Skeletal muscle cell (primary cell): Measurements from ENCODE around the gene ZNF765.
"Not testable (repeated sequence)": the region's sequence is repeated elsewhere in the genome, so short reads cannot be mapped to it uniquely, and the experiment has no call there.

ENCODE experiments used
- DNase-seq: peaks from one replicate; pipeline ENCODE4 v3.0.0-alpha.2; 2010; ENCODE audit warnings: low read depth
- H3K4me3 ChIP-seq: 2 replicates; pipeline ENCODE4 v1.5.1; 2011; ENCODE audit warnings: low read depth, mild to moderate bottlenecking, control low read depth, low read length, moderate library complexity

Gene ZNF765

DNA sequence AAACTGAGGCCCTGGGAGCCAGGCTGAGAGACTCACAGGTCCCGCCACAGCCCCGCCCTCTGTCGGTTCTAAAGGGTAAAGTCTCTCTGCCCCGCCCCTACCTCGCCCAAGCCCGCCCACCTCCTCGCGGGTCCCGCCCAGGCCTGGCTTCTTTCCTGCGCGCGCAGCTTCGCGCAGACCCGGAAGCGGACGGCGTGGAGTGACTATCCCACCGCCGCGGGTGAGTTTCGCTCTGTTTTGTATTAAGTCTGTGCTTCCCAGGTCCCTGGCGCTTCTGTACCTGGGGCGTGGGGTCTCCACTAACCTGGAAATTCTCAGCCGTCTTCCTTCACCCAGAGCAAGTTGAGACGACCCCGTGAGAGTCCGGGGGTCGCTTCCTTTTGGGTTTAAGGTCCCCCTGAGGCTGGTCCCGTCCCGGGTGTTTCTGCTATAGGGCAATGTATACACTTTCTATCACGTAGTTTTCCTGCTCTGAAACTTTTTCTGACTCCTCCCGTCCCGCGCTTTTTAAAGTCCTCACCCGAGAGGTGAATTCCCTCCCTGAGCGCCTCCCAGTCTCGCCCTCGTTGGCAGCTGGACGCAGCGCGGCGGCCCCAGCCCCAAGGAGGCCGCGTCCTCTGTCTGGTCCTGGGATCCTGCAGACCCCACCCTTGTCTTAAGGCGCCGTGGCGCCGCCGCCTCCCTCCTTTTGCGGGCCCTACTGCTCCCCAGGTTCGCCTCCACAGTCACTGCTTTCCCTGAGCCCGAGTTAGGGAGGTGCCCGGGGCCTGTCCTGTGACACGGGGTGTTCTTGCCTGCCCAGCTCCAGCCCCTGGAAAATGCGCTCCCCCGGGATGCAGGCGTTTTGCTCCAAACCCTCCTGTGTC is at the start of gene ZNF765:
TSS of gene ZNF765 (plus strand) at position 176 of the 866 bp plus-strand sequence. CDS start 2,867 bp downstream, outside the sequence.
- H3K4me3 ChIP-seq, result peak within 1 kb of the TSS; percentile 81
- DNase-seq, result peak; percentile 56

DNA sequence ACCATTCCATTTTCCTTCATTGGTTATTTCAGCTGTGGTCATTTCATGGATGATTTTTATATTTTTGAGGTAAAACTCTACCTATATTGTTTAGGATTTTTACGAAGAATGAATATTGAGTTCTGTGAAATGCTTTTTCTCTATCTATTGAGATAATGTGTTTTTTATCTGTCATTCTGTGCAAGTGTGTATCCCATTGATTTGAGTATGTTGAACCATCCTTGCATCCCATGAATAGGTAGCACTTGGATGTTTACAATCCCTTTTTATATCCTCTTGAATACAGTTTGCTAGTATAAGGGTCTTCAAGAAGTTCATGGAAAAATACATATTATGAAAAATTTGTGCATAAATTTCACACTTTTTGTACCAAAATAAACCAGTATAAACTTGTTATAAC is 39.2 kb upstream of the ZNF765 start:
- H3K4me3 ChIP-seq, result no peak overlapping the region
- DNase-seq, result no peak

DNA sequence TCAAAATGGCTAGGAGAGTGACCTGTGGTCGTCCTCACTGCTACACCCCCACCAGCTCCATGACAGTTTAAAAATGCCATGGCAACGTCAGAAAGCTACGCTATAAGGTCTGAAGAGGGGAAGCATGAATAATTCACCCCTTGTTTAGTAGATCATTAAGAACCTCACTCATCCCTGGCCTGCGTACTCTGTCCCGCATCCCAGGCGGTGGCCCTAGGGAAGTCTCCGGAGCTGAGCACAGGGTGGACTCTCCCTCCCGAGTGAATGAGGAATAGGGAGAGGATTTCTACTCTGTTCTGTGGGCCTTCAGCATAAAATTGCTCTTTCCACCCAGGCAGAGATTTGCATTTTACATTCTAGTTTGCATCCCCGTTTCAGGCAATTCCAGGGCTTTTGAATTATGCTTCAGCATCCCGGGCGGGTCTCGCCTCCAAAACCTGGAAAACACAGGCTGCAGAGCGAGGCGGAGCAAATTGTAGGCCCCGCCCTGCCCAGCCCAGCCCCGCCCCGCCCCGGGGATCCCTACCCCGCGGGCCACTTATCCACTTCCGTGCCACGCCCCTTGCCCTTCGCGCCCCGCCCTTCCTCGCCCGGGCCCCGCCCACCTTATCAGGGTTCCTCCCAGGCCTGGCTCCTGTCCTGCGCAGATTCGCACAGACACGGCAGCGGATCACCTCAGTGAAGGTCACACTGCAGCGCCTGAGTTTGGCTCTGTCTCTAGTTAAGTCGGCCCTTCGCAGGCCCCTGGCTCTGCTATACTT is 36.9 kb upstream of the ZNF765 start:
- no peak for DNase-seq
- H3K4me3 ChIP-seq, result no peak overlapping the region

DNA sequence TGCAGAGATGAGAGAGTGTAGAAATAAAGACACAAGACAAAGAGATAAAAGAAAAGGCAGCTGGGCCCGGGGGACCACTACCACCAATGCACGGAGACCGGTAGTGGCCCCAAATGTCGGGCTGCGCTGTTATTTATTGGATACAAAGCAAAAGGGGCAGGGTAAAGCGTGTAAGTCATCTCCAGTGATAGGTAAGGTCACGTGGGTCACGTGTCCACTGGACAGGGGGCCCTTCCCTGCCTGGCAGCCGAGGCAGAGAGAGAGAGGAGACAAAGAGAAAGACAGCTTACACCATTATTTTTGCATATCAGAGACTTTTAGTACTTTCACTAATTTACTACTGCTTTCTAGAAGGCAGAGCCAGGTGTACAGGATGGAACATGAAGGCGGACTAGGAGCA is 34.9 kb upstream of the ZNF765 start:
- not testable (repeated sequence) for DNase-seq, H3K4me3 ChIP-seq

DNA sequence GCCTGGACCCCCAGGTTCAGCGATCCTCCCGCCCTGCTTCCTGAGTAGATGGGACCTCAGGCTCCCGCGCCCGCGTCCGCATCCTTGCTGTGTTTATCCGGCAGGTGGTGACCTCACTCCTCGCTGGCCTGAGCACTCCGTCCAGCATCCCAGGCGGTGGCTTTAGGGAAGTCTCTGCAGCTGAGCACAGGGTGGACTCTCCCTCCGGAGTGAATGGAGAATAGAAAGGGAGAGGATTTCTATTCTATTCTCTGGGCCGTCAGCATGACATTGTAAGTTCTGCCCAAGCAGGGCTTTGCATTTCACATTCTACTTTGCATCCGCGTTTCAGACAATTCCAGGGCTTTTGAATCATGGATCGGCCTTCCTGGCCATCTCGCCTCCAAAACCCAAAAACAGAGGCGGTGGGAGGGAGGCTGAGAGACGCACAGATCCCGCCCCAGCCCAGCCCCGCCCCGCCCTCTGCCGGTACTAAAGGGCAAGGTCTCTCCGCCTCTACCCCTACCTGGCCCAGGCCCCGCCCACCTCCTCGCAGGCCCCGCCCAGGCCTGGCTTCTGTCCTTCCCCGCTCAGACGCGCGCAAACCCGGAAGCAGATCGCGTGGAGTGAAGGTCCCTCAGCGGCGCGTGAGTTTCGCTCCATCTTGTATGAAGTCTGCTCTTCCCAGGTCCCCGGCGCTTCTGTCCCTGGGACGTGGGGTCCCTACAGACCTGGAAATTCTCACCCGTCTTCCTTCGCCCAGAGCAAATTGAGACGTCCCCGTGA is 29.6 kb upstream of the ZNF765 start, which contains the start of gene ZNF525:
TSS of gene ZNF525 (plus strand) at position 572 of the 765 bp plus-strand sequence. CDS start 6,577 bp downstream, outside the sequence.
- H3K4me3 ChIP-seq, result peak within 1 kb of the TSS; percentile 79
- peak; percentile 28 for DNase-seq

DNA sequence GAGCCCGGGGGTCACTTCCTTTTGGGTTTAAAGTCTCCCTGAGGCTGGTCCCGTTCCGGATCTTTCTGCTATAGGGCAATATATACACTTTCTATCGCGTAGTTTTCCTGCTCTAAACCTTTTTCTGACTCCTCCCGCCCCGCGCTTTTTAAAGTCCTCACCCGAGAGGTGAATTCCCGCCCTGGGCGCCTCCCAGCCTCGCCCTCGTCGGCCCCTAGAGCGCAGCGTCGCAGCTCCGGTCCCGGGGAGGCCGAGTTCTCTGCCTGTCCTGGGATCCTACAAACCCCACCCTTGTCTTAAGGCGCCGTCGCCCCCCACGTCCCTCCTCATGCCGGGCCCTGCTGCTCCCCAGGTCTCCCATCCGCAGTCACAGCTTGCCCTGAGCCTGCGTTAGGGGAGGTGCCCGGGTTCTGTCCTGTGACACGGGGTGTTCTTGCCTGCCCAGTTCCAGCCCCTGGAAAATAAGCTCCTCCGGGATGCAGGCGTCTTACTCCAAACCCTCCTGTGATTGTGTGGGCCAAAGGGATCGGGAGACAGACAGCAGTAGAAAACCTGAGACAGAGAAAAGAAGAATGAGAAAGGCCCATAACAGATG is 29.0 kb upstream of the ZNF765 start:
- no peak for DNase-seq
- peak overlapping the region; percentile 79 for H3K4me3 ChIP-seq

DNA sequence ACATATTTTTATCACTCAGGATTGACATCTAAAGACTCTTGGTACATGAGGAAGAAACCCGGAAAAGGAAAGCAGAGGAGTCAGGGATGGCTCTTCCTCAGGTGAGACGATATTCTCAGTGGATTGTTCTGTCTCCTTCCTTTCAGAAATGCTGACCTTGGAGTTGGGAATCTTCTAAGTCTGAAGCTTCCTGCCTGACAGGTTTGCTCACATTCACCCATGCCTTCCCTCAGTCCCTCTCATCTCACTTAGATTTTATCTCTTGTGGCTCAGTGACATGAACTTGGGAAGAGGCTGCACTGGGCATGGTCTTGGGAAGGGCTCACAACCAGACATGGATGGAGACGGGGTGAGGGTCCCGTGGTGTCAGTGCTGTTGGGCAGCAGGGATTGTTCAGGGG is 22.8 kb upstream of the ZNF765 start:
- H3K4me3 ChIP-seq, result no peak overlapping the region
- no peak for DNase-seq

DNA sequence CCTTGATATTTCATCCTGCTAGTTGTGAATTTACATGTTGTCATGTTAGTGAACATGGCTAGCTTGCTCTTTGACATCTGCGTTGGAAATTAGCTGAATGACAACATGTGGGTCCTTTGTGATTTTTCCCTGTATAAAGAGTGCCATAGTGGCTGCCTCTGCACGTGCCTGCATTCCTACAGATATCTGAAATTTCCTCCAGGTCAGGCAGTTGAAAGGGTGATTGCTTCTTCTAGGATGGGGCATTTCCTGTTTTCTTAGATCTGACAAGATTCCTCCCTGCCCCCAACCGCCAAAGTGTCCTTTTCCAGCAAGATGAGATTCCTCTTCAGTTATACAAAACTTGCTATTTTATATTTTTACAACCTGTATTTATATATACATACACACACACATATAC is 20.7 kb upstream of the ZNF765 start:
- no peak for DNase-seq
- no peak overlapping the region for H3K4me3 ChIP-seq

DNA sequence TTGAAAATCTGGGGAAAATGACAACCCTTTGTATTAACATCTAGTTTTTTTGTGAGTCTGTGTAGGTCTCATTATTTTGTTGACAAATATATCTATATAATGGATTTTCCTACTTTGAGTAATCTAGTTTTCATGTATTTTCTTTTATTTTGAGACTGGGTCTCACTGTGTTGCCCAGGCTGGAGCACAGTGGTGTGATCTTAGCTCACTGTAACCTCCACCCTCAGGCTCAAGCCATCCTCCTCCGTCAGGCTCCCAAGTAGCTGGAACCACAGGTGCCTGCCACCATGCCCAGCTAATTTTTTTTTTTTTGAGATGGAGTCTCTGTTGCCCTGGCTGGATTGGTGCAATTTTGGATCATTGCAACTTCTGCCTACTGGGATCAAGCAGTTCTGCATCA is 20.2 kb upstream of the ZNF765 start:
- DNase-seq, result no peak
- no peak overlapping the region for H3K4me3 ChIP-seq

DNA sequence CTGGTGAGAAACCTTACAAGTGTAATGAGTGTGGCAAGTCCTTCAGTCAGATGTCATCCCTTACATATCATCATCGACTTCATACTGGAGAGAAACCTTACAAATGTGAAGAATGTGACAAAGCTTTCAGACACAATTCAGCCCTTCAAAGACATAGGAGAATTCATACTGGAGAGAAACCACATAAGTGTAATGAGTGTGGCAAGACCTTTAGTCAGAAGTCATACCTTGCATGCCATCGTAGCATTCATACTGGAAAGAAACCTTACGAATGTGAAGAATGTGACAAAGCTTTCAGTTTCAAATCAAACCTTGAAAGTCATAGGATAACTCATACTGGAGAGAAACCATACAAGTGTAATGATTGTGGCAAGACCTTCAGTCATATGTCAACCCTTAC is 13.6 kb upstream of the ZNF765 start:
- DNase-seq, result no peak
- H3K4me3 ChIP-seq, result no peak overlapping the region

DNA sequence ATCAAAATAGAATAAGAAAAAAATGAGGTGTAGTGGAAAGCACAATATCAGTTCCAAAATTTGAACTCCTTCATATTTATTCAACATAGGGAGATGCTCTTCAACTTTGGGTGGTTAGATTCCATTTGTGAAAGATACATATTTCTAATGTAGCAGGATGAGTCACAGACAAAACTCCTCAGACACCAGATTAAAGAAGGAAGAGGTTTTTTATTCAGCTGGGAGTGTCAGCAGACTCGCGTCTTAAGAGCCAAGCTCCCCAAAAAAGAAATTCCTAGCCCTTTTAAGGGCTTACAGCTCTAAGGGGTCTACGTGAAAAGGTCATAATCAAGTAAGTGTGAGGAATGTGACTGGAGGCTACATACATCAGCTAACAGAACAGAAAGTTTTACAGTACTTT is 6.8 kb upstream of the ZNF765 start:
- no peak overlapping the region for H3K4me3 ChIP-seq
- DNase-seq, result no peak

DNA sequence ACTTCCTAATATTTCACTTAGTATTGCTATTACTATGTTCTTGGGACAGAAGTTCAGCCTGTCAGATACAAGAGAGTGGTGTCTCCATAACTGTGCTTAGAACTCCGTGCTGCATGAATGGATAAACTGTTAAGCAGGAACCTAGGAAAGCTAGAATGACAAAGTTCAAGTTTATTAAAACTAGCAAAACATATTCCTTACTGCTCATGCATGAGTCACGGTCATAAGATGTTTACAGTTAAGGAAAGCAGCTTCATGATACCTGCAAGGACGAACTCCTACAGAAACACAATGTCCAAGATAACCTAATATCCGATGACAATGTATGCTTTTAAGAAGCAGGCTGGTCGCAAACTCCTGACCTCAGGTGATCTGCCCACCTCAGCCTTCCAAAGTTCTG is 6.0 kb upstream of the ZNF765 start:
- no peak for DNase-seq
- no peak overlapping the region for H3K4me3 ChIP-seq

DNA sequence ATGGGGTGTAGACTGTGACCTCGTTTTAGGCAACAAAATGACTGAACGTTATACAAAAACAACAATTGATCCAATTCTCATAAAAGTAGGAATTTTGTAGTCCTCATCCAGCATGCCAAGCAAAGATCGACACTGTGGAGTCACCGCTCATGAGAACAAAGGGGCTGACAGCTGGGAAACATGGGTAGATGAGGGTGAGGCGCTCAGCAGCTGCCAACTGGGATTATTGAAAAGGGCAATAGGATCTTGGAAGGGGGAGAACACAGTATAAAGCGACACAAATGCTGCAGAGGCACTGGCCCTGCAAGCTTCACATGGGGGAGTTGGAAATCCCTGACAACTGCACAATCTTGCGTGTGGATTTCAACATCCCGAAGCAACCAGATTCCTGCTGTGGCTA is 5.4 kb upstream of the ZNF765 start:
- DNase-seq, result no peak
- H3K4me3 ChIP-seq, result no peak overlapping the region

DNA sequence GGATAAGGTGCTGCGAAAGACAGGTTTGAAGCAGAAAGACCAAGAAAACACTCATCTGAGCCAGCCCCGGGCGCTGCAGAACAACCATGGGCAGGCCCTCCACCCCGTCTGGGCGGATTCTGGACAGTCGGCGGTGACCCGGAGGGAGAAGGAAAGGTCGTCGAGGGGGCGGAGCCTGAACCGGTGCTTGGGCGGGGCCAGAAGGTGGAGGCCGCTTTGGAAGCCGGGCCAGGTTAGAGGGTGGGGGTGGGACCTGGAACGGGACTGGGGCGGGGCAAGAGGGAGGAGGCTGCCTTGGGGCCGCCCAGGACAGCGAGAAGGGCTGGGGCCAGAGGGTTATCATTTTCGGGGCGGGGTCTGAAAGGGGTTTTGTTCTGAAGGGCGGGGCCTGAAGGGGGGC is 5.0 kb upstream of the ZNF765 start:
- DNase-seq, result no peak
- H3K4me3 ChIP-seq, result no peak overlapping the region

DNA sequence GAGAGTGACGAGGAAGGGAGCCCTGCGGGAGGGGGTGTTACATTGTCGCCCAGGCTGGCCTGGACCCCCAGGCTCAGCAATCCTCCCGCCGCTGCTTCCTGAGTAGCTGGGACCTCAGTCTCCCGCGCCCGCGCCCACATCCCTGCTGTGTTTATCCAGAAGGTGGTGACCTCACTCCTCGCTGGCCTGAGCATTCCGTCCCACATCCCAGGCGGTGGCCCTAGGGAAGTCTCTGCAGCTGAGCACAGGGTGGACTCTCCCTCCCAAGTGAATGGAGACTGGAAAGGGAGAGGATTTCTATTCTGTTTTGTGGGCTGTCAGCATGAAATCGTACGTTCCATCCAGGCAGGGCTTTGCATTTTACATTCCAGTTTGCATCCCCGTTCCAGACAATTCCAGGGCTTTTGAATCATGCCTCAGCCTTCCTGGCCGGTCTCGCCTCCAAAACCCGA is 401 bp upstream of the ZNF765 start:
- H3K4me3 ChIP-seq, result peak overlapping the region; percentile 81
- no peak for DNase-seq

DNA sequence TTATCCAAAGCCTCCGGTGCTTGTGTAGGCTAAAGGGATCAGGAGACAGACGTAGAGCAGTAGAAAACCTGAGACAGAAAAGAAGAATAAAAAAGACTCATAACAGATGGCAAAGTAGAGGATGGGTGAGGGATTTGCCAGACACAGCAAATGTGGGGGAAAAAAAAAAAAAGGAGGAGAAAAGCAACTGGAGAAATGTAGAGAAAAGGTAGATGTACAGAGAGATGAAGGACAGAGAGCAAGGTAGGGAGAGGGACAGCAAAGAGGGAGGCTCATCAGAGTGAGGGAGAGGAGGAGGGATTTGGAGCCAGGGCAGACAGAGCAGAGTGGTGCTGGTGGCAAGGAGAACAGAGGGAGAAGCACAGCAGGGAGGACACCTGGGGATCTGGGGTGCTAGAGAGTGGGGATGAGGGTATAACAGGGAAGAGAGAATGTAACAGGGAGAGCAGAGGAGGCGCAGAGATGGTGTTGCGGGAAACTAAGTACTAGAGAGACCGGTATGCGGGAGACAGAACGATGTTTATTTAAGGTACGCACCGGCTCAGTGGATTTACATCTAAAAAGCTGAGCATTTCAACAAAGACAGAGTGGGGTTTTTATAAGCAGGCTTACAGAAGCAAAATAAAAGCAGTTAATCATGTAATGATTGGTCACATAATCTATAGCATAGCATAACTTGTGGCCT is 1.0 kb downstream of the ZNF765 start:
- DNase-seq, result not testable (repeated sequence)
- peak overlapping the region; percentile 81 for H3K4me3 ChIP-seq

DNA sequence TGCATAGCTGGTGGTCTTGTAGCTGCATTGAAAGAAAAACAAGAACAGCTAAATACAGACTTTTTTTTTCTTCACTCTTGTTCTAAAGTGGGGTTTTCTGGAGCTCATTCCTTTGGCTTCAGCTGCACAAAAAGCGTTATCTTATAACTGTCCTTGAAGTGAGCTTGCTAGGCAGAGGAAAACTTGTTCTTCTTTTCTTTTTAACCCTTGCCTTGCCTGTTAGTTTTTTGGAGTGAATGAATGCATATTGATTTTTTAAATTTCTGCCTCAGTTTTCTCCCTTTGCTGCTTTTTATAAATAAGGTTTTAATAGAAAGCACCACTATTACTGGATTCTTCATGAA is 1.5 kb downstream of the ZNF765 start:
- no peak overlapping the region for H3K4me3 ChIP-seq
- DNase-seq, result no peak

DNA sequence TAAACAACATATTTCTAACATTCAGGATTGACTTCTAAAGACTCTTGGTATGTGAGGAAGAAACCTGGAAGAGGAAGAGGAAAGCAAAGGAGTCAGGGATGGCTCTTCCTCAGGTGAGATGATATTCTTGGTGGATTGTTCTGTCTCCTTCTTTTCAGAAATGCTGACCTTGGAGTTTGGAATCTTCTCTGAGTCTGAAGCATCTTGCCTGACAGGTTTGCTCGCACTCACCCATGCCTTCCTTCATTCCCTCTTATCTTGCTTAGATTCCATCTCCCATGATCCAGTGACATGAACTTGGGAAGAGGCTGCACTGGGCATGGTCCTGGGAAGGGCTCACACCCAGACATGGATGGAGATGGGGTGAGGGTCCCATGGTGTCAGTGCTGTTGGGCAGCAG is 3.0 kb downstream of the ZNF765 start:
- not testable (repeated sequence) for DNase-seq, H3K4me3 ChIP-seq
